Measurements from ENCODE around the gene SUPT3H.
A peak's percentile ranks its signal among the peaks of the same experiment; 100 is the strongest.

Gene SUPT3H

GRCh38 chr6:45377554-45378333, at the start of gene SUPT3H:
Gene SUPT3H, minus strand, starts transcription at chr6:45377934.
- peak; percentile 95 for DNase-seq (ENCODE audit: low spot score)

GRCh38 chr6:45426251-45426650, 48.5 kb upstream of the SUPT3H start:
- Histone ChIP-seq H3K4me3 (no peak overlapping the region), H3K27ac (no peak overlapping the region)
- no peak for TF ChIP-seq CTCF (IDR thresholded peaks at IDR 0.05)
- no peak for DNase-seq (ENCODE audit: low spot score)

More at GRCh38 chr6:45377554-45378333, at the start of gene SUPT3H:
- Histone ChIP-seq H3K27ac (peak within 1 kb of the TSS; percentile 89 to 92), H3K4me3 (peak within 1 kb of the TSS; percentile 75)
- TF ChIP-seq CTCF (IDR thresholded peaks at IDR 0.05), result no peak

GRCh38 chr6:45424451-45424861, 46.7 kb upstream of the SUPT3H start:
- H3K27ac ChIP-seq, result peak overlapping the region in 1 of 2 donors; percentile 23
- peak overlapping the region; percentile 76 for H3K4me3 ChIP-seq
- no peak for TF ChIP-seq CTCF (IDR thresholded peaks at IDR 0.05)
- no peak for DNase-seq (ENCODE audit: low spot score)

- no peak for DNase-seq (ENCODE audit: low spot score)
- Histone ChIP-seq H3K4me3 (peak overlapping the region; percentile 76), H3K27ac (peak overlapping the region in 1 of 2 donors; percentile 76)
- no peak for TF ChIP-seq CTCF (IDR thresholded peaks at IDR 0.05)
Observed at GRCh38 chr6:45423824-45424450, 46.2 kb upstream of the SUPT3H start.

GRCh38 chr6:45423111-45423823, 45.5 kb upstream of the SUPT3H start:
- peak overlapping the region; percentile 76 for H3K4me3 ChIP-seq
- no peak for TF ChIP-seq CTCF (IDR thresholded peaks at IDR 0.05)
- H3K27ac ChIP-seq, result peak overlapping the region; percentile 24 to 76
- DNase-seq (ENCODE audit: low spot score), result peak; percentile 76

GRCh38 chr6:45422503-45423110, 44.9 kb upstream of the SUPT3H start:
- peak overlapping the region; percentile 24 to 76 for H3K27ac ChIP-seq
- no peak for DNase-seq (ENCODE audit: low spot score)
- H3K4me3 ChIP-seq, result peak overlapping the region; percentile 76
- TF ChIP-seq CTCF (IDR thresholded peaks at IDR 0.05), result no peak
